ENCODE results near the gene PRRT4.

DNA sequence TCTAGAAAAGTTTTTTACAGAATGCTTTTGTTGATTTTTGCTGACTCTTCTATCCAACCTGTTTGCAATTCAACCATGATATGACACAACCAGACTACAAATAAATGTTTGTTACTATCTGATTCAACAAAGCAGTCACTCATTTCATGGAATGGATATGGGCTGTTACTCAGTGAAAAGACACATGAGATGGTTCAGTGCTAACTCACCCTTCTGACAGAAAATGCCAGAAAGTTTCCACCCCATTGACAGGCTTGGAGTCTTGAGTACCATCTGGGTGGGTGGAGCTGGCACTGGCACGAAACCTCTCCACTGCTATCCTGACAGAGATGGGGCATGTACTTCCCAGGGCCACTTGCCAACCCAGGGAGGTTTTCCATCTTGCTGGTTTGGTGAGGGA lies 57.3 kb downstream of the PRRT4 start:
- TF ChIP-seq, protein P1, sequence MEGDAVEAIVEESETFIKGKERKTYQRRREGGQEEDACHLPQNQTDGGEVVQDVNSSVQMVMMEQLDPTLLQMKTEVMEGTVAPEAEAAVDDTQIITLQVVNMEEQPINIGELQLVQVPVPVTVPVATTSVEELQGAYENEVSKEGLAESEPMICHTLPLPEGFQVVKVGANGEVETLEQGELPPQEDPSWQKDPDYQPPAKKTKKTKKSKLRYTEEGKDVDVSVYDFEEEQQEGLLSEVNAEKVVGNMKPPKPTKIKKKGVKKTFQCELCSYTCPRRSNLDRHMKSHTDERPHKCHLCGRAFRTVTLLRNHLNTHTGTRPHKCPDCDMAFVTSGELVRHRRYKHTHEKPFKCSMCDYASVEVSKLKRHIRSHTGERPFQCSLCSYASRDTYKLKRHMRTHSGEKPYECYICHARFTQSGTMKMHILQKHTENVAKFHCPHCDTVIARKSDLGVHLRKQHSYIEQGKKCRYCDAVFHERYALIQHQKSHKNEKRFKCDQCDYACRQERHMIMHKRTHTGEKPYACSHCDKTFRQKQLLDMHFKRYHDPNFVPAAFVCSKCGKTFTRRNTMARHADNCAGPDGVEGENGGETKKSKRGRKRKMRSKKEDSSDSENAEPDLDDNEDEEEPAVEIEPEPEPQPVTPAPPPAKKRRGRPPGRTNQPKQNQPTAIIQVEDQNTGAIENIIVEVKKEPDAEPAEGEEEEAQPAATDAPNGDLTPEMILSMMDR (conservative IDR thresholded peaks at IDR 0.05 in 1 of 2, IDR thresholded peaks at IDR 0.05 in 1 of 2; ENCODE audit: extremely low read depth in 1 of 2, insufficient read depth in 1 of 2, low read depth in 1 of 2, low read length in 2 of 2) = no peak
- no peak for TF ChIP-seq EZH2 (IDR thresholded peaks at IDR 0.05; ENCODE audit: borderline replicate concordance, low read length)
